Measurements from ENCODE around the gene EOGT. TPM values are rescaled to one million over a fixed set of nuclear protein-coding genes. Genes with fewer than 3 reads are reported as not detected.

Gene EOGT
- total RNA-seq, 1 donor from 2014 or later, result 8.9 TPM

DNA sequence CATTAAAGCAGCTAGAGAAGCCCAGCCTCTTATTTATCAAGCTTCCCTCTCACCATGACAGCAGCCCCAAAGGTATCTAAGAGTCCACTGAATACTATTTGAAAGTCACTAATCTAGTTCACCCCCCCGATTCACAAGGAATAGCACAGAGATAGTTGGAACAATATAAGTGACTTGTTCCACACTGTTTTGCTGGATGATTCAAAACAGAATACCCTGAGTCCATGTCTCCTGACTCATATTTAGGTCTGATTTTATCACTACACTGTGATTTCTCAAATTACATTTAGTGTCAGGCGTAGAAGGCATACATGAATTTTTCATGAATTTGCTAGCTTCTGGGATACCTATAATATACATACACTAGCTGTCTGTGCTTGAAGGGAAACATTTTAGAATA is 18.7 kb upstream of the EOGT start:
- H3K27me3 Mint-ChIP-seq (ENCODE audit: low read depth), result no peaks in the 10 kb centered on the region
- H3K4me3 Mint-ChIP-seq, result no peak overlapping the region
- TF ChIP-seq, protein P1, sequence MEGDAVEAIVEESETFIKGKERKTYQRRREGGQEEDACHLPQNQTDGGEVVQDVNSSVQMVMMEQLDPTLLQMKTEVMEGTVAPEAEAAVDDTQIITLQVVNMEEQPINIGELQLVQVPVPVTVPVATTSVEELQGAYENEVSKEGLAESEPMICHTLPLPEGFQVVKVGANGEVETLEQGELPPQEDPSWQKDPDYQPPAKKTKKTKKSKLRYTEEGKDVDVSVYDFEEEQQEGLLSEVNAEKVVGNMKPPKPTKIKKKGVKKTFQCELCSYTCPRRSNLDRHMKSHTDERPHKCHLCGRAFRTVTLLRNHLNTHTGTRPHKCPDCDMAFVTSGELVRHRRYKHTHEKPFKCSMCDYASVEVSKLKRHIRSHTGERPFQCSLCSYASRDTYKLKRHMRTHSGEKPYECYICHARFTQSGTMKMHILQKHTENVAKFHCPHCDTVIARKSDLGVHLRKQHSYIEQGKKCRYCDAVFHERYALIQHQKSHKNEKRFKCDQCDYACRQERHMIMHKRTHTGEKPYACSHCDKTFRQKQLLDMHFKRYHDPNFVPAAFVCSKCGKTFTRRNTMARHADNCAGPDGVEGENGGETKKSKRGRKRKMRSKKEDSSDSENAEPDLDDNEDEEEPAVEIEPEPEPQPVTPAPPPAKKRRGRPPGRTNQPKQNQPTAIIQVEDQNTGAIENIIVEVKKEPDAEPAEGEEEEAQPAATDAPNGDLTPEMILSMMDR (IDR thresholded peaks at IDR 0.05; ENCODE audit: unreplicated experiment), result no peak
- H3K9me3 Mint-ChIP-seq, result no peaks in the 10 kb centered on the region
- peaks cover 50% of the 10 kb centered on the region for H3K36me3 Mint-ChIP-seq
- no peak for DNase-seq (ENCODE audit: low spot score in 2 of 2, unreplicated experiment in 2 of 2)
- no peaks in the 10 kb centered on the region for H3K4me1 Mint-ChIP-seq
- H3K27ac Mint-ChIP-seq, result peak overlapping the region; percentile 47

DNA sequence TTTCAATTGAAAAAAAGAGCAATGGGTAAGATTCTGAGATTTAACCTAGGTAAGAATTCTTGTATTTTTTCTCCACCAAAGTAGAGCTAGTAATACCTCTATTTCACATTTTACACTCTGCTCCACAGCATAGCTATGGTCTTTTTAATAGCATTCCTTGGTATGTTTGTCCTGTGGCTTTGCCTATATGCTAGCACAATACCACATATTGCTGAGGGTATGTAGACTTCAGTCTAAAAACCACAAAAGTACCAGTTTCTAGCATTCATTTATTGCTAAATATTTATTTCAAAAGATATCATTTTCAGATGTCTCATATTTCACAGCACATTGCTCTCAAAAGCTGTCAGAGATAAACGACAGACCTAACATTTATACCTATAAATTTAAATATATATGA is 18.2 kb upstream of the EOGT start:
- TF ChIP-seq, protein P1 (IDR thresholded peaks at IDR 0.05; ENCODE audit: unreplicated experiment), result no peak
- no peak overlapping the region for H3K4me3 Mint-ChIP-seq
- H3K27ac Mint-ChIP-seq, result no peak overlapping the region
- H3K27me3 Mint-ChIP-seq (ENCODE audit: low read depth), result no peaks in the 10 kb centered on the region
- DNase-seq (ENCODE audit: low spot score in 2 of 2, unreplicated experiment in 2 of 2), result no peak
- no peaks in the 10 kb centered on the region for H3K9me3 Mint-ChIP-seq
- H3K4me1 Mint-ChIP-seq, result no peaks in the 10 kb centered on the region
- peaks cover 48% of the 10 kb centered on the region for H3K36me3 Mint-ChIP-seq

DNA sequence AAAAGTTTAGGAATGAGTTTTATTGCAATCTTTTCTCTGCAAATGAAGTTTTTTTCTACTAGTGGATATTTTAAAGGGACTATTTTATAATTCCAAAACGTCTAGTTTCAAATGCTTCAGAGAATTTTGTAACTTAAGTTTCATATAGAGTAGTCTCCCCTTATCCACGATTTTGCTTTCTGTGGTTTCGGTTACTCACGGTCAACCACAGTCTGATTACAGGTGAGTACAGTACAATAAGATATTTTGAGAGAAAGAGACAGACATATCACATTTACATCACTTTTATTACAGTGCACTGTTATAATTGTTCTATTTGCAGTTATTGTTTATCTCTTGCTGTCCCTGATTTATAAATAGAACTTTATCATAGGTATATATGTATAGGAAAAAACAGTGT is 7.4 kb upstream of the EOGT start:
- Mint-ChIP-seq H3K9me3 (no peaks in the 10 kb centered on the region), H3K36me3 (peaks cover 16% of the 10 kb centered on the region), H3K4me1 (no peaks in the 10 kb centered on the region), H3K4me3 (no peak overlapping the region), H3K27ac (no peak overlapping the region), H3K27me3 (ENCODE audit: low read depth) (no peaks in the 10 kb centered on the region)
- DNase-seq (ENCODE audit: low spot score in 2 of 2, unreplicated experiment in 2 of 2), result no peak
- TF ChIP-seq, protein P1 (IDR thresholded peaks at IDR 0.05; ENCODE audit: unreplicated experiment), result no peak

DNA sequence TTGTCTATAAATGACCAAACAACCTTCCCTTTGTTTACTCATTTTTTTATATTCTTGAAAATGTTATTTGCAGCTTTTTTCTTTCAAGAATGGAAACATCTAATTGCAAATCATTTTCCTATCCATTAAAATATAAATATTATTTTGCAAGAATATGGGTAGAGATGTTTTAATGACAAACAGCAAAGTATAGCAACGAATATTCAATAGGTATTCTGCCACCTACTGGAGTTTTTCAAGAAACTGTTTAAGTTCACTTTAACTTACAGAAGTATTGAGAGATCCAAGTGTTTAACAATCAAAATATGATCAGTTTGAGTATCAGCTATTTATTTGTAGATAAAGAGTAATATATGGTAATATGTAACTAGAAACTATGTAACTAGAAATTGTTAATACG is 6.9 kb upstream of the EOGT start:
- Mint-ChIP-seq H3K27ac (no peak overlapping the region), H3K9me3 (no peaks in the 10 kb centered on the region), H3K4me3 (no peak overlapping the region), H3K36me3 (peaks cover 12% of the 10 kb centered on the region), H3K4me1 (no peaks in the 10 kb centered on the region), H3K27me3 (ENCODE audit: low read depth) (no peaks in the 10 kb centered on the region)
- DNase-seq (ENCODE audit: low spot score in 2 of 2, unreplicated experiment in 2 of 2), result no peak
- TF ChIP-seq, protein P1 (IDR thresholded peaks at IDR 0.05; ENCODE audit: unreplicated experiment), result no peak

DNA sequence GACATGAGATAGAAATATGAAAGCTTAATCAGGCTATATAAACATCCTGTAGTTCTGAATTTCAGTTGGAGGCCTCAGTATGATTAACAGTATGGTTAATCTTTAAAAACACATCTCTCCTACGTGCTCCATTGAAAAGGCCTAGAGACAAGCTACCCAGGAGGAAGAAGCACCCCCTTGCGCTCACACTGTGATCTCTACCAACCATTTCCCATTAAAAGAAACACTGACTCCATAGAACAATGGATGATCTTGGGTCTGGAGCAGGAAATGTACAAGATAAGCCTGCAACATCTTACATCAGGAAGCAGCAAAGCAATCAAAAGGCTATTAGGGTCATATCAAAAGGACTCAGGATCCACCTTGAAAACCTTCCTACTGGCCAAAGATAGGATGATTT is 3.4 kb upstream of the EOGT start:
- Mint-ChIP-seq H3K4me1 (peaks cover 14% of the 10 kb centered on the region), H3K27me3 (ENCODE audit: low read depth) (no peaks in the 10 kb centered on the region), H3K9me3 (no peaks in the 10 kb centered on the region), H3K27ac (no peak overlapping the region), H3K36me3 (peaks cover 8% of the 10 kb centered on the region), H3K4me3 (no peak overlapping the region)
- DNase-seq (ENCODE audit: low spot score in 2 of 2, unreplicated experiment in 2 of 2), result no peak
- TF ChIP-seq, protein P1 (IDR thresholded peaks at IDR 0.05; ENCODE audit: unreplicated experiment), result no peak

DNA sequence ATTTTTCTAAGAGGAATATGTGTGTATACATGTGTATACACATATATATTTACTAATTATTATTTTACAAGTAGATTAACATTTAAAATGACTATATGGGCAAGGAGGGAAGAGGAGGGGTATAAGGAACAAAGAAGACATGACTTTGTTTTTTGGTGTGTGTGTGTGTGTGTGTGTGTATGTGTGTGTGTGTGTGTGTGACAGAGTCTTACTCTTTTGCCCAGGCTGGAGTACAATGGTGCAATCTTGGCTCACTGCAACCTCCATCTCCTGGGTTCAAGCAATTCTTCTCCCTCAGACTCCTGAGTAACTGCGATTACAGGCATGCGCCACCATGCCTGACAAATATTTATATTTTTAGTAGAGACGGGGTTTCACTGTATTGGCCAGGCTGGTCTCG is 2.6 kb upstream of the EOGT start:
- Mint-ChIP-seq H3K9me3 (no peaks in the 10 kb centered on the region), H3K4me1 (peaks cover 14% of the 10 kb centered on the region), H3K27me3 (ENCODE audit: low read depth) (no peaks in the 10 kb centered on the region), H3K4me3 (no peak overlapping the region), H3K27ac (no peak overlapping the region), H3K36me3 (peaks cover 8% of the 10 kb centered on the region)
- TF ChIP-seq, protein P1 (IDR thresholded peaks at IDR 0.05; ENCODE audit: unreplicated experiment), result no peak
- no peak for DNase-seq (ENCODE audit: low spot score in 2 of 2, unreplicated experiment in 2 of 2)
